ENCODE data around the gene SLC5A1. TPM values are rescaled to one million over a fixed set of nuclear protein-coding genes. Genes with fewer than 3 reads are reported as not detected.
A peak's percentile ranks its signal among the peaks of the same experiment; 100 is the strongest.
"Not testable (repeated sequence)": the region's sequence is repeated elsewhere in the genome, so short reads cannot be mapped to it uniquely, and the experiment has no call there.

Gene SLC5A1
- total RNA-seq, 1 experiment from 2014 or later = not detected

DNA sequence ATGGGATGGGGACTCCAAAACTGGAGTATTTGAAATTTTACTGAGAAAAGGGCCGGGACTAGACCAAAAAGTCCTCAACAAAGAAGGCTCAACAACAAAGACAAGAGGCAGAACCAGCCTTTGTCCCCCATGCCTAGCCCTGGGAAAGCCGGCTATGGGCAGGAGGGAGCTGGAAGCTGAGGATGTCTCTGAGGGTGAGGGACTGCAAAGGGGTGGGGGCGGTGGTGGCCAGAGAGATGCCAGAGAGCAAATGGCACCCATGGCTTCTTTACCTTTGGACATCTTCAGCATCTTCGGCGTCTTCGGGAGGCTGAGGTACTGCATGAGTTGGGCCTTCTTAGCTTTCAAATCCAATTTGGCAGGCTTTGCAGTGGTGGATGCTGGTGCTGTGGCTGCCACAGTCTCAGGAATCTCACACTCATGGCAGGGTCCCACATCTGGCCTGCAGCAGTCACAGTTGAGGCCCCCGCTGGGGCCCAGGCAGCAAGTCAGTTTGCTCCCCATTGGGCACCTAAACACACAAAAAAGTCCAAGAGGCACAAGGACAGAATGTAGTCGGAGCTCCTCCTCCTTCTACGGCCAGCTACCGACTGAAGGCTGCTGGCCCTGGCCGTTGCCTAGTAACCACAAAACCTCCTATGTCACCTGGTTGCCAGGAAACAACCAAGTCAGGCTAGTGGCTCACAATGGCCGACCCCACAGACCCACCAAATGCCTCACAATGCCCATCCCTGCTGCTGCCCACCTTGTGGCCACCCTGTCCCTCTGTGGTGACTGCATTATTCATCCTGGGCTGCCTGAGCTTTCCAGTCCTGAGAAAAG, 115.9 kb downstream of the SLC5A1 start, which contains the start of gene C22orf42:
C22orf42 (minus strand) TSS at position 592 of the 822 bp plus-strand sequence; CDS start at position 504, 88 bp downstream.
- ChIA-PET CTCF (interaction anchor here (1.0 to 1.7 kb wide), 4 partner anchors 19 to 189 kb away, joined by 3 to 6 read pairs (median 4); no protein-coding TSS in a partner anchor), POLR2A (no interaction called here)
- no peak within 1 kb of the TSS for H3K4me3 Mint-ChIP-seq
- no peaks in the 10 kb centered on the region for H3K27me3 Mint-ChIP-seq (ENCODE audit: low read depth)
- DNase-seq (ENCODE audit: low spot score) (peak; percentile 50), ATAC-seq (peak; percentile 80)
- TF ChIP-seq ZNF232 (CRISPR knock-in tag; IDR thresholded peaks at IDR 0.05) = no peak
- TF ChIP-seq, protein P1, sequence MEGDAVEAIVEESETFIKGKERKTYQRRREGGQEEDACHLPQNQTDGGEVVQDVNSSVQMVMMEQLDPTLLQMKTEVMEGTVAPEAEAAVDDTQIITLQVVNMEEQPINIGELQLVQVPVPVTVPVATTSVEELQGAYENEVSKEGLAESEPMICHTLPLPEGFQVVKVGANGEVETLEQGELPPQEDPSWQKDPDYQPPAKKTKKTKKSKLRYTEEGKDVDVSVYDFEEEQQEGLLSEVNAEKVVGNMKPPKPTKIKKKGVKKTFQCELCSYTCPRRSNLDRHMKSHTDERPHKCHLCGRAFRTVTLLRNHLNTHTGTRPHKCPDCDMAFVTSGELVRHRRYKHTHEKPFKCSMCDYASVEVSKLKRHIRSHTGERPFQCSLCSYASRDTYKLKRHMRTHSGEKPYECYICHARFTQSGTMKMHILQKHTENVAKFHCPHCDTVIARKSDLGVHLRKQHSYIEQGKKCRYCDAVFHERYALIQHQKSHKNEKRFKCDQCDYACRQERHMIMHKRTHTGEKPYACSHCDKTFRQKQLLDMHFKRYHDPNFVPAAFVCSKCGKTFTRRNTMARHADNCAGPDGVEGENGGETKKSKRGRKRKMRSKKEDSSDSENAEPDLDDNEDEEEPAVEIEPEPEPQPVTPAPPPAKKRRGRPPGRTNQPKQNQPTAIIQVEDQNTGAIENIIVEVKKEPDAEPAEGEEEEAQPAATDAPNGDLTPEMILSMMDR (IDR thresholded peaks at IDR 0.05) = no peak
- TF ChIP-seq AFF4 (CRISPR knock-in tag; IDR thresholded peaks at IDR 0.05; ENCODE audit: borderline replicate concordance) = no peak
- TF ChIP-seq GTF2I (CRISPR knock-in tag; conservative IDR thresholded peaks at IDR 0.05) = no peak
- no peak for TF ChIP-seq SMAD3 (CRISPR knock-in tag; IDR thresholded peaks at IDR 0.05; ENCODE audit: borderline replicate concordance)
- no peak for TF ChIP-seq HMGXB4 (CRISPR knock-in tag; IDR thresholded peaks at IDR 0.05)
- no peak for TF ChIP-seq MYBL2 (CRISPR knock-in tag; IDR thresholded peaks at IDR 0.05)
- no peak for TF ChIP-seq SP1 (CRISPR knock-in tag; conservative IDR thresholded peaks at IDR 0.05)
- TF ChIP-seq ZBTB43 (CRISPR knock-in tag; IDR thresholded peaks at IDR 0.05) = no peak
- TF ChIP-seq NFATC4 (CRISPR knock-in tag; IDR thresholded peaks at IDR 0.05) = no peak
- TF ChIP-seq ZNF219 (CRISPR knock-in tag; IDR thresholded peaks at IDR 0.05; ENCODE audit: borderline replicate concordance) = no peak
- no peak for TF ChIP-seq E2F5 (CRISPR knock-in tag; IDR thresholded peaks at IDR 0.05)
- TF ChIP-seq CBFB (CRISPR knock-in tag; IDR thresholded peaks at IDR 0.05; ENCODE audit: low read depth) = no peak
- TF ChIP-seq ZNF317 (CRISPR knock-in tag; IDR thresholded peaks at IDR 0.05; ENCODE audit: borderline replicate concordance, low read depth) = no peak
- no peak for TF ChIP-seq FOXP4 (CRISPR knock-in tag; IDR thresholded peaks at IDR 0.05)
- TF ChIP-seq NFYB (CRISPR knock-in tag; conservative IDR thresholded peaks at IDR 0.05; ENCODE audit: low read depth) = no peak
- no peak for TF ChIP-seq MAX (CRISPR knock-in tag; IDR thresholded peaks at IDR 0.05)
- no peak within 1 kb of the TSS; the same call in 1 of the 2 replicates for H3K27ac Mint-ChIP-seq
- H3K4me1 Mint-ChIP-seq = peaks cover 27% of the 10 kb centered on the region
- no peaks in the 10 kb centered on the region for H3K9me3 Mint-ChIP-seq
- no peaks in the 10 kb centered on the region for H3K36me3 Mint-ChIP-seq

- ATAC-seq, CTCF ChIA-PET: not testable (repeated sequence)
These were observed 117.3 kb downstream of the SLC5A1 start for GRCh38 chr22:32160411-32160810.

More at GRCh38 chr22:32160411-32160810, 117.3 kb downstream of the SLC5A1 start:
- H3K9me3 Mint-ChIP-seq; POLR2A ChIA-PET; H3K4me3 Mint-ChIP-seq; H3K36me3 Mint-ChIP-seq; H3K27me3 Mint-ChIP-seq (ENCODE audit: low read depth); DNase-seq (ENCODE audit: low spot score); H3K27ac Mint-ChIP-seq: not testable (repeated sequence)
- H3K4me1 Mint-ChIP-seq = peaks cover 37% of the 10 kb centered on the region

Measured in WTC11 (cell line).